Smooth muscle cell (in vitro differentiated cells): ENCODE data around the gene RASL12. TPM values are rescaled to one million over a fixed set of nuclear protein-coding genes. Genes with fewer than 3 reads are reported as not detected.
A peak's percentile ranks its signal among the peaks of the same experiment; 100 is the strongest.

ENCODE experiments used
- DNase-seq: peaks from one replicate; lab custom pipeline; 2025; ENCODE audit not compliant: unreplicated experiment; lab: John Stamatoyannopoulos, UW
- H2AFZ ChIP-seq: fragments of 200-600 bp; sonication (generic); 2 replicates; pipeline ENCODE4 v1.6.0; 2016; ENCODE audit warnings: antibody characterized with exemption, low read depth, mild to moderate bottlenecking
- H3F3A ChIP-seq: fragments of 200-600 bp; sonication (generic); 2 replicates; pipeline ENCODE4 v1.6.0; 2017; ENCODE audit warnings: antibody characterized with exemption, low read depth
- H3K27ac ChIP-seq: fragments of 200-600 bp; sonication (generic); 2 replicates; pipeline ENCODE4 v1.5.1; 2016; ENCODE audit warnings: low read depth, mild to moderate bottlenecking
- H3K27me3 ChIP-seq: fragments of 200-600 bp; sonication (generic); 2 replicates; pipeline ENCODE4 v1.6.1; 2016; ENCODE audit warnings: low read depth, mild to moderate bottlenecking
- H3K36me3 ChIP-seq: fragments of 200-600 bp; sonication (generic); 2 replicates; pipeline ENCODE4 v1.5.1; 2016; ENCODE audit warnings: low read depth
- H3K4me1 ChIP-seq: fragments of 200-600 bp; sonication (generic); 2 replicates; pipeline ENCODE4 v1.5.1; 2016; ENCODE audit warnings: low read depth
- H3K4me2 ChIP-seq: fragments of 200-600 bp; sonication (generic); 2 replicates; pipeline ENCODE4 v1.6.0; 2016; ENCODE audit warnings: mild to moderate bottlenecking
- H3K4me3 ChIP-seq: fragments of 200-600 bp; sonication (generic); 2 replicates; pipeline ENCODE4 v1.5.1; 2016; ENCODE audit warnings: mild to moderate bottlenecking
- H3K79me2 ChIP-seq: fragments of 200-600 bp; sonication (generic); 2 replicates; pipeline ENCODE4 v1.6.0; 2016; ENCODE audit warnings: low read depth, mild to moderate bottlenecking
- H3K9ac ChIP-seq: fragments of 200-600 bp; sonication (generic); 2 replicates; pipeline ENCODE4 v1.6.0; 2016; ENCODE audit warnings: low read depth
- H3K9me3 ChIP-seq: fragments of 200-600 bp; sonication (generic); replicated peaks from 2 replicates; pipeline ENCODE4 v1.5.1; 2016; ENCODE audit warnings: low read depth
- H4K20me1 ChIP-seq: fragments of 200-600 bp; sonication (generic); 2 replicates; pipeline ENCODE4 v1.6.0; 2016; ENCODE audit warnings: low read depth
- WGBS: methylation state at CpG from one replicate; pipeline ENCODE4 v1.1.7; 2016; ENCODE audit warnings: low lambda C conversion rate; 5-methylcytosine and 5-hydroxymethylcytosine counted together
- polyA plus RNA-seq: library from polyadenylated mRNA; unstranded; fragments of >200 nt; fragmentation: Nextera tagmentation; extraction: Ambion mirVana; gene quantifications from 2 replicates; pipeline ENCODE4 v1.2.1, GENCODE V29; 2016
- total RNA-seq: library from RNA; depleted of rRNA; stranded (reverse); fragments of >200 nt; gene quantifications from 2 replicates; pipeline ENCODE4 v1.2.3, GENCODE V29; 2014
- TF ChIP-seq, protein P1 (sequence below): fragments of 200-600 bp; sonication (generic); IDR thresholded peaks from 2 replicates; pipeline ENCODE4 v1.5.1; 2017; ENCODE audit warnings: borderline replicate concordance, mild to moderate bottlenecking, antibody characterized with exemption; ENCODE audit not compliant: insufficient read depth, poor library complexity, severe bottlenecking

Gene RASL12
- total and polyA plus RNA-seq, 2 experiments from 2014 or later, result 8.7 to 14.6 TPM

DNA sequence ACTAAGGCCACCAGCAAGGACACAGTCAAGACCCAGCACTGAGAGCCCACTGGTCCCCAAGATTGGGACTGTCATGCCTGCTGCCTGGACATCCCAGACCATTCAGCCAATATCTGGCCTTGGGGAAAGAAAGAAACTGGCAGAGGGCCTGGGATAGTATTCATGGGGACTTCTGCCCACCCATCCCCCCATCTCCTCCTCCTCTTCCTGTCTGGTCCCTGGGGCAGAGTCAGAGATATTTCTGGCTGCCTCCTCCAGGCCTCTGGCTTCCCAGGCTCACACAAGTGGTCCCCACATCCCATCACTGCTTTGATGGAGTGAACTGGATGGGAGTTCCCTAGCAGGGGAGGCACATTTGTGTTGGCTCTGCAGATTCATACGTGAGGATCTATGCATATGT is 4.2 kb upstream of the RASL12 start:
- H3K79me2 ChIP-seq, result no peaks in the 10 kb centered on the region
- H3K4me3 ChIP-seq, result no peak overlapping the region
- H3K9me3 ChIP-seq, result no peaks in the 10 kb centered on the region
- TF ChIP-seq, protein P1, sequence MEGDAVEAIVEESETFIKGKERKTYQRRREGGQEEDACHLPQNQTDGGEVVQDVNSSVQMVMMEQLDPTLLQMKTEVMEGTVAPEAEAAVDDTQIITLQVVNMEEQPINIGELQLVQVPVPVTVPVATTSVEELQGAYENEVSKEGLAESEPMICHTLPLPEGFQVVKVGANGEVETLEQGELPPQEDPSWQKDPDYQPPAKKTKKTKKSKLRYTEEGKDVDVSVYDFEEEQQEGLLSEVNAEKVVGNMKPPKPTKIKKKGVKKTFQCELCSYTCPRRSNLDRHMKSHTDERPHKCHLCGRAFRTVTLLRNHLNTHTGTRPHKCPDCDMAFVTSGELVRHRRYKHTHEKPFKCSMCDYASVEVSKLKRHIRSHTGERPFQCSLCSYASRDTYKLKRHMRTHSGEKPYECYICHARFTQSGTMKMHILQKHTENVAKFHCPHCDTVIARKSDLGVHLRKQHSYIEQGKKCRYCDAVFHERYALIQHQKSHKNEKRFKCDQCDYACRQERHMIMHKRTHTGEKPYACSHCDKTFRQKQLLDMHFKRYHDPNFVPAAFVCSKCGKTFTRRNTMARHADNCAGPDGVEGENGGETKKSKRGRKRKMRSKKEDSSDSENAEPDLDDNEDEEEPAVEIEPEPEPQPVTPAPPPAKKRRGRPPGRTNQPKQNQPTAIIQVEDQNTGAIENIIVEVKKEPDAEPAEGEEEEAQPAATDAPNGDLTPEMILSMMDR, result no peak
- H3F3A ChIP-seq, result peaks cover 9% of the 10 kb centered on the region
- no peak for DNase-seq
- no peaks in the 10 kb centered on the region for H3K36me3 ChIP-seq
- H3K27ac ChIP-seq, result no peak overlapping the region
- no peaks in the 10 kb centered on the region for H4K20me1 ChIP-seq
- H3K9ac ChIP-seq, result no peak overlapping the region
- no peaks in the 10 kb centered on the region for H3K27me3 ChIP-seq
- peaks cover 8% of the 10 kb centered on the region for H3K4me1 ChIP-seq
- H2AFZ ChIP-seq, result no peak overlapping the region
- WGBS, result 50% methylated on average over 1 of the region's 1 CpG
- H3K4me2 ChIP-seq, result no peak overlapping the region

DNA sequence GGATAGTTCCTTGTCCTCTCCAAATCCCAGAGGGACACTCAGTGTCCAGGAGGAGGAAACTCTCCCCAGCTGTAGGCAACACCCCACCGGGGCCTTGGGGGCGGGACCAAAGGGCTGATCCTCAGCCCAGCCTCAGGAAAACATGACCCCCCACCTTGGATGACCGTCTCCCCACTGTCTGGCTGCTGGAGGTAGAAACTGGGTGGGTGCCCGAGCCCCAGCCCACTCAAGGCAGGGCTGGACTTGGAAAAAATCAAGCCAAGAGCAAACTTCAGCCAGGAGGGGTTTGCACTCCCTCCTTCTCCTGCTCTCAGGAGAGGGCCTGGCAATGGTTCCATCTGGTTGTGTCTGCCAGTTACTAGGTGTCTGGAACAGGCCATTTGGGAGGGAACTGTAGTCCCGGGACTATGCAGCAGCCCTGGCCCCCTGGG is 3.6 kb upstream of the RASL12 start:
- peaks cover 14% of the 10 kb centered on the region for H3K4me1 ChIP-seq
- no peak overlapping the region for H3K4me3 ChIP-seq
- no peaks in the 10 kb centered on the region for H3K36me3 ChIP-seq
- no peaks in the 10 kb centered on the region for H3K27me3 ChIP-seq
- 62% methylated on average over 5 of the region's 5 CpGs for WGBS
- H3K79me2 ChIP-seq, result no peaks in the 10 kb centered on the region
- TF ChIP-seq, protein P1, result no peak
- no peak overlapping the region for H3K9ac ChIP-seq
- no peaks in the 10 kb centered on the region for H4K20me1 ChIP-seq
- H2AFZ ChIP-seq, result no peak overlapping the region
- peaks cover 9% of the 10 kb centered on the region for H3F3A ChIP-seq
- no peak for DNase-seq
- H3K4me2 ChIP-seq, result no peak overlapping the region
- no peak overlapping the region for H3K27ac ChIP-seq
- no peaks in the 10 kb centered on the region for H3K9me3 ChIP-seq

DNA sequence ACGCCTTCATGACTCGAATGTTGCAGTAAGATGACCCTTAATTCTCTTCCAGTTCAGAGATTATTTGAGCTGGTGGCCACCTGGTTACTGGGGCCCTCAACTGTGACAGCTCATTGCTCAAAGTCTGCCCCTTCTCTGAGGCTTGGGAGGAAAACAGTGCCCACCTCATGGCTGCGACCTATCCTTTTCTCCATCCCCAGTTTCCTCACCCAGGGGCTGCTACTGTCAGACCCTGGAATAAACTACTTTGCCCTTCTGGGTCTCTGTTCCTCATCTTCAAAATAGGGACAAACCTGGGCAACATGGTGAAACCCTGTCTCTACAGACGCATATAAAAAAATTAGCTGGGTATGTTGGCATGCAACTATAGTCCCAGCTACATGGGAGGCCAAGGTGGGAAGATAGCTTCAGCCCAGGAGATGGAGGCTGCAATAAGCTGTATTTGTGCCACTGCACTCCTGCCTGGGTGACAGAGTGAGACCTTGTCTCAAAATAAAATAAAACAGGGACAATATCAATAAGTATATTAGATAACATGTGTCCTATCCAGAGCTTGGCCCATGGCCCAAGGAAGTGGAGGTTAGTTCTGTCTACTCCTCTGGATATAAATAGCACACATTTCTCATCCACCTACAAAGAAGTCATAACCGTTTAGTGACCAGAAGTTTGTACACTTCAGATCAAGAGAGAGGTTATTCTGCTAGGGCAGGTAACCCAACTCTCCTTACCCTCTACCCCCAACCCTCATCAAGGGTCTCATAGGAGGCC is 2.2 kb upstream of the RASL12 start:
- Histone ChIP-seq H3K4me1 (peaks cover 27% of the 10 kb centered on the region), H4K20me1 (peaks cover 4% of the 10 kb centered on the region), H3K27me3 (no peaks in the 10 kb centered on the region), H3K4me3 (no peak overlapping the region), H3K4me2 (peak overlapping the region; percentile 1), H3K9me3 (no peaks in the 10 kb centered on the region), H3K36me3 (no peaks in the 10 kb centered on the region), H3K79me2 (no peaks in the 10 kb centered on the region), H3K9ac (no peak overlapping the region), H3K27ac (peak overlapping the region; percentile 54), H2AFZ (no peak overlapping the region), H3F3A (peaks cover 9% of the 10 kb centered on the region)
- no peak for DNase-seq
- TF ChIP-seq, protein P1, result no peak
- 80% methylated on average over 5 of the region's 5 CpGs for WGBS

DNA sequence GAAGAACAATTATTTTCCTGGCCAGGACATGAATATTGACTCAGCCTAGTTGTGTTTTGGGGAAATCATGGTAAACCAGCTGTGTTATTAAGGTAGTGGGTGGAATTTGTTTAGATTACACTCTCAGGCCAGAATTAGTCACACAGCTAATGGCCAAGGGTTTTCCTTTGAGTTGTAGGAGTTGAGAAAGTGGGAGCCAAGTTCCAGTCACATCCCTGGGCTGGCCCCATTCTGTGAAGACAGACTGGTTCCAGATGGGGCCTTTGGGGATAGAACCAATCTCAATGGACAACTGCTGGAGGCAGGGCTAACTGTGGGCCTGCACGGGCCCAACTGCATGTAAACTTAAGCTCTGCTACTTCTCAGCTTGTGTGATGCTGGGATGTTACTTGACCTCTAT is 1.4 kb upstream of the RASL12 start:
- H3K79me2 ChIP-seq, result no peaks in the 10 kb centered on the region
- no peak for DNase-seq
- H4K20me1 ChIP-seq, result peaks cover 4% of the 10 kb centered on the region
- peaks cover 27% of the 10 kb centered on the region for H3K4me1 ChIP-seq
- no peak overlapping the region for H2AFZ ChIP-seq
- peaks cover 9% of the 10 kb centered on the region for H3F3A ChIP-seq
- H3K4me3 ChIP-seq, result no peak overlapping the region
- H3K9me3 ChIP-seq, result no peaks in the 10 kb centered on the region
- no peak overlapping the region for H3K9ac ChIP-seq
- H3K36me3 ChIP-seq, result no peaks in the 10 kb centered on the region
- TF ChIP-seq, protein P1, result no peak
- H3K27ac ChIP-seq, result peak overlapping the region; percentile 71
- 9% methylated on average over 1 of the region's 1 CpG for WGBS
- H3K27me3 ChIP-seq, result no peaks in the 10 kb centered on the region
- peak overlapping the region; percentile 46 for H3K4me2 ChIP-seq
